GM23338 (cell line): ENCODE data around the gene CHGA. TPM values are rescaled to one million over a fixed set of nuclear protein-coding genes. Genes with fewer than 3 reads are reported as not detected.

Experiments used
- ATAC-seq: fragments of 200-7000 bp; cut with Tn5 transposase; 3 replicates; pipeline ENCODE4 v1.9.1; 2020
- DNase-seq: peaks from one replicate; pipeline ENCODE4 v3.0.0-alpha.2; 2015; ENCODE audit warnings: low spot score
- H2AFZ ChIP-seq: fragments of 200-600 bp; sonication (generic); 2 replicates; pipeline ENCODE4 v1.8.0; 2016; ENCODE audit warnings: antibody characterized with exemption, mild to moderate bottlenecking, moderate library complexity
- H3F3A ChIP-seq: fragments of 200-600 bp; sonication (generic); replicated peaks from 2 replicates; pipeline ENCODE4 v1.8.0; 2017; ENCODE audit warnings: antibody characterized with exemption, mixed run types, low read depth
- H3K27ac ChIP-seq: fragments of 200-600 bp; sonication (generic); 2 replicates; pipeline ENCODE4 v1.6.1; 2016; ENCODE audit warnings: low read depth
- H3K27me3 ChIP-seq: fragments of 200-600 bp; sonication (generic); 2 replicates; pipeline ENCODE4 v1.8.0; 2016; ENCODE audit warnings: mild to moderate bottlenecking, mixed run types, moderate library complexity; ENCODE audit not compliant: insufficient read depth
- H3K36me3 ChIP-seq: fragments of 200-600 bp; sonication (generic); 2 replicates; pipeline ENCODE4 v1.8.0; 2016; ENCODE audit warnings: mild to moderate bottlenecking; ENCODE audit not compliant: insufficient read depth
- H3K4me1 ChIP-seq: fragments of 200-600 bp; sonication (generic); 2 replicates; pipeline ENCODE4 v1.8.0; 2016; ENCODE audit warnings: mild to moderate bottlenecking, moderate library complexity; ENCODE audit not compliant: insufficient read depth
- H3K4me2 ChIP-seq: fragments of 200-600 bp; sonication (generic); 2 replicates; pipeline ENCODE4 v1.7.1; 2017; ENCODE audit warnings: mixed run types
- H3K4me3 ChIP-seq: fragments of 200-600 bp; sonication (generic); 2 replicates; pipeline ENCODE4 v1.6.1; 2016; ENCODE audit warnings: mixed run types
- H3K79me2 ChIP-seq: fragments of 200-600 bp; sonication (generic); replicated peaks from 2 replicates; pipeline ENCODE4 v1.8.0; 2017; ENCODE audit warnings: mild to moderate bottlenecking; ENCODE audit not compliant: insufficient read depth
- H3K9me2 ChIP-seq: fragments of 200-600 bp; sonication (generic); 2 replicates; pipeline ENCODE4 v1.8.0; 2017; ENCODE audit not compliant: insufficient read depth
- H4K20me1 ChIP-seq: fragments of 200-600 bp; sonication (generic); replicated peaks from 2 replicates; pipeline ENCODE4 v1.8.0; 2017; ENCODE audit warnings: mild to moderate bottlenecking; ENCODE audit not compliant: insufficient read depth
- H3K27ac Mint-ChIP-seq: 2 replicates; pipeline ENCODE4 v1.8.0; 2020; ENCODE audit warnings: inconsistent platforms, mild to moderate bottlenecking, moderate library complexity, mixed read lengths
- H3K27me3 Mint-ChIP-seq: 3 replicates; pipeline ENCODE4 v1.8.0; 2022; ENCODE audit warnings: low read depth, mild to moderate bottlenecking, moderate library complexity, mixed read lengths, inconsistent platforms; ENCODE audit not compliant: insufficient read depth, poor library complexity
- H3K36me3 Mint-ChIP-seq: 3 replicates; pipeline ENCODE4 v1.8.0; 2021; ENCODE audit warnings: low read depth, mild to moderate bottlenecking, inconsistent platforms, moderate library complexity, mixed read lengths
- H3K4me1 Mint-ChIP-seq: 3 replicates; pipeline ENCODE4 v1.8.0; 2020; ENCODE audit warnings: mild to moderate bottlenecking, inconsistent platforms, mixed read lengths
- H3K4me3 Mint-ChIP-seq: 3 replicates; pipeline ENCODE4 v1.8.0; 2021; ENCODE audit warnings: moderate library complexity, mild to moderate bottlenecking, inconsistent platforms, mixed read lengths
- H3K9me3 Mint-ChIP-seq: 3 replicates; pipeline ENCODE4 v1.8.0; 2020; ENCODE audit warnings: moderate library complexity, mild to moderate bottlenecking, inconsistent platforms, mixed read lengths
- EZH2 ChIP-seq: fragments of 200-600 bp; sonication (generic); IDR thresholded peaks from one replicate; pipeline ENCODE4 v1.8.0; 2017; ENCODE audit warnings: antibody characterized with exemption, mild to moderate bottlenecking, low read depth; ENCODE audit not compliant: unreplicated experiment
- JUNB ChIP-seq: IDR thresholded peaks from one replicate; pipeline ENCODE4 v1.6.1; 2016; ENCODE audit warnings: antibody characterized with exemption; ENCODE audit not compliant: unreplicated experiment
- POLR2AphosphoS5 ChIP-seq: IDR thresholded peaks from 2 replicates; pipeline ENCODE4 v1.6.1; 2016; ENCODE audit warnings: antibody characterized with exemption, low read depth
- polyA plus RNA-seq: library from polyadenylated mRNA; unstranded; fragments of >200 nt; fragmentation: Nextera tagmentation; extraction: Ambion mirVana; gene quantifications from 2 replicates; pipeline ENCODE4 v1.2.1, GENCODE V29; 2016
- total RNA-seq: library from RNA; depleted of rRNA; stranded (reverse); fragments of >200 nt; shearing (Covaris generic); gene quantifications from 2 replicates; pipeline ENCODE4 v1.2.3, GENCODE V29; 2014
- TF ChIP-seq, protein P1 (sequence below): fragments of 250-450 bp; sonication (Bioruptor Pico); IDR thresholded peaks from 2 replicates; pipeline ENCODE4 v1.5.0; 2020; ENCODE audit warnings: mild to moderate bottlenecking, moderate library complexity
- TF ChIP-seq, protein P2 (sequence below): IDR thresholded peaks from one replicate; pipeline ENCODE4 v1.6.1; 2018; ENCODE audit warnings: antibody characterized with exemption; ENCODE audit not compliant: unreplicated experiment

Gene CHGA
- total and polyA plus RNA-seq, 2 experiments from 2014 or later: 13.9 to 19.6 TPM

DNA sequence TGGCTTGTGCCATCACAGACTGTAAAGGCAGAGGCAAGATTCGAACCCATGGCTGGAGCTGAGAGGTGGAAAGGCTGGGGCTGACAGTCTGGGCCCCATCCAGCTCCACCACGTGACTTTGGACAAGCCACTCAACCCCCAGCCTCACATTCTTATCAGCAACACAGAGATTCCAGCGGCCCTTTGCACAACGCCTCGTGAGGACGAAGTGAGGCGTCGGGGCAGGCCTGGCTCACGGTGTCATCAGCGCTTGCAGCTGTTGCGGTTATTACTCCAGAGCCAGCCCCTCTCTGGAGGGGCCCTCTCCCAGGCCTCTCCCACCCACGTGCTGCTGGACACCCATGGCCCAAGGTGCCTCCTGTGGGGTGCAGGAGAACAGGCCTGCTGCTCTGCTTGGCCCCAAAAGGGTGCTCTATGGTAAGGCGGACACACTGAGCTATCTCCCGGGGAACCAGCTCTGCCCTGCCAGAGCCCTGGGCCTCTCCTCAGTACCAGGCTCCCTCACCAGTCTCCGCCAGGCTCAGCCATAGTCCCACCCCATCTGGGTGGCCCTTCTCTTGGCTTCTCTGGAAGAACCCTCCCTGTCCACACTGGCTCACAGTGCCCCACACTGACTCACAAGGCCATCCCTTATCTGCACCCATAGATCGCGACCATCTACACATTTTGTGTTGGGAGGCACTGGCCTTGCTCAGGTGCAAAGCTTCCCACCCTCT lies 21.1 kb downstream of the CHGA start (continued):
- TF ChIP-seq, protein P1, sequence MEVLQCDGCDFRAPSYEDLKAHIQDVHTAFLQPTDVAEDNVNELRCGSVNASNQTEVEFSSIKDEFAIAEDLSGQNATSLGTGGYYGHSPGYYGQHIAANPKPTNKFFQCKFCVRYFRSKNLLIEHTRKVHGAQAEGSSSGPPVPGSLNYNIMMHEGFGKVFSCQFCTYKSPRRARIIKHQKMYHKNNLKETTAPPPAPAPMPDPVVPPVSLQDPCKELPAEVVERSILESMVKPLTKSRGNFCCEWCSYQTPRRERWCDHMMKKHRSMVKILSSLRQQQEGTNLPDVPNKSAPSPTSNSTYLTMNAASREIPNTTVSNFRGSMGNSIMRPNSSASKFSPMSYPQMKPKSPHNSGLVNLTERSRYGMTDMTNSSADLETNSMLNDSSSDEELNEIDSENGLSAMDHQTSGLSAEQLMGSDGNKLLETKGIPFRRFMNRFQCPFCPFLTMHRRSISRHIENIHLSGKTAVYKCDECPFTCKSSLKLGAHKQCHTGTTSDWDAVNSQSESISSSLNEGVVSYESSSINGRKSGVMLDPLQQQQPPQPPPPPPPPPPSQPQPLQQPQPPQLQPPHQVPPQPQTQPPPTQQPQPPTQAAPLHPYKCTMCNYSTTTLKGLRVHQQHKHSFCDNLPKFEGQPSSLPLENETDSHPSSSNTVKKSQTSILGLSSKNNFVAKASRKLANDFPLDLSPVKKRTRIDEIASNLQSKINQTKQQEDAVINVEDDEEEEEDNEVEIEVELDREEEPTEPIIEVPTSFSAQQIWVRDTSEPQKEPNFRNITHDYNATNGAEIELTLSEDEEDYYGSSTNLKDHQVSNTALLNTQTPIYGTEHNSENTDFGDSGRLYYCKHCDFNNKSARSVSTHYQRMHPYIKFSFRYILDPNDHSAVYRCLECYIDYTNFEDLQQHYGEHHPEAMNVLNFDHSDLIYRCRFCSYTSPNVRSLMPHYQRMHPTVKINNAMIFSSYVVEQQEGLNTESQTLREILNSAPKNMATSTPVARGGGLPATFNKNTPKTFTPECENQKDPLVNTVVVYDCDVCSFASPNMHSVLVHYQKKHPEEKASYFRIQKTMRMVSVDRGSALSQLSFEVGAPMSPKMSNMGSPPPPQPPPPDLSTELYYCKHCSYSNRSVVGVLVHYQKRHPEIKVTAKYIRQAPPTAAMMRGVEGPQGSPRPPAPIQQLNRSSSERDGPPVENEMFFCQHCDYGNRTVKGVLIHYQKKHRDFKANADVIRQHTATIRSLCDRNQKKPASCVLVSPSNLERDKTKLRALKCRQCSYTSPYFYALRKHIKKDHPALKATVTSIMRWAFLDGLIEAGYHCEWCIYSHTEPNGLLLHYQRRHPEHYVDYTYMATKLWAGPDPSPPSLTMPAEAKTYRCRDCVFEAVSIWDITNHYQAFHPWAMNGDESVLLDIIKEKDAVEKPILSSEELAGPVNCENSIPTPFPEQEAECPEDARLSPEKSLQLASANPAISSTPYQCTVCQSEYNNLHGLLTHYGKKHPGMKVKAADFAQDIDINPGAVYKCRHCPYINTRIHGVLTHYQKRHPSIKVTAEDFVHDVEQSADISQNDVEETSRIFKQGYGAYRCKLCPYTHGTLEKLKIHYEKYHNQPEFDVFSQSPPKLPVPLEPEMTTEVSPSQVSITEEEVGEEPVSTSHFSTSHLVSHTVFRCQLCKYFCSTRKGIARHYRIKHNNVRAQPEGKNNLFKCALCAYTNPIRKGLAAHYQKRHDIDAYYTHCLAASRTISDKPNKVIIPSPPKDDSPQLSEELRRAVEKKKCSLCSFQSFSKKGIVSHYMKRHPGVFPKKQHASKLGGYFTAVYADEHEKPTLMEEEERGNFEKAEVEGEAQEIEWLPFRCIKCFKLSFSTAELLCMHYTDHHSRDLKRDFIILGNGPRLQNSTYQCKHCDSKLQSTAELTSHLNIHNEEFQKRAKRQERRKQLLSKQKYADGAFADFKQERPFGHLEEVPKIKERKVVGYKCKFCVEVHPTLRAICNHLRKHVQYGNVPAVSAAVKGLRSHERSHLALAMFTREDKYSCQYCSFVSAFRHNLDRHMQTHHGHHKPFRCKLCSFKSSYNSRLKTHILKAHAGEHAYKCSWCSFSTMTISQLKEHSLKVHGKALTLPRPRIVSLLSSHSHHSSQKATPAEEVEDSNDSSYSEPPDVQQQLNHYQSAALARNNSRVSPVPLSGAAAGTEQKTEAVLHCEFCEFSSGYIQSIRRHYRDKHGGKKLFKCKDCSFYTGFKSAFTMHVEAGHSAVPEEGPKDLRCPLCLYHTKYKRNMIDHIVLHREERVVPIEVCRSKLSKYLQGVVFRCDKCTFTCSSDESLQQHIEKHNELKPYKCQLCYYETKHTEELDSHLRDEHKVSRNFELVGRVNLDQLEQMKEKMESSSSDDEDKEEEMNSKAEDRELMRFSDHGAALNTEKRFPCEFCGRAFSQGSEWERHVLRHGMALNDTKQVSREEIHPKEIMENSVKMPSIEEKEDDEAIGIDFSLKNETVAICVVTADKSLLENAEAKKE (CRISPR knock-in tag): no peak
- TF ChIP-seq JUNB (no peak), EZH2 (no peak)
- TF ChIP-seq, protein P2, sequence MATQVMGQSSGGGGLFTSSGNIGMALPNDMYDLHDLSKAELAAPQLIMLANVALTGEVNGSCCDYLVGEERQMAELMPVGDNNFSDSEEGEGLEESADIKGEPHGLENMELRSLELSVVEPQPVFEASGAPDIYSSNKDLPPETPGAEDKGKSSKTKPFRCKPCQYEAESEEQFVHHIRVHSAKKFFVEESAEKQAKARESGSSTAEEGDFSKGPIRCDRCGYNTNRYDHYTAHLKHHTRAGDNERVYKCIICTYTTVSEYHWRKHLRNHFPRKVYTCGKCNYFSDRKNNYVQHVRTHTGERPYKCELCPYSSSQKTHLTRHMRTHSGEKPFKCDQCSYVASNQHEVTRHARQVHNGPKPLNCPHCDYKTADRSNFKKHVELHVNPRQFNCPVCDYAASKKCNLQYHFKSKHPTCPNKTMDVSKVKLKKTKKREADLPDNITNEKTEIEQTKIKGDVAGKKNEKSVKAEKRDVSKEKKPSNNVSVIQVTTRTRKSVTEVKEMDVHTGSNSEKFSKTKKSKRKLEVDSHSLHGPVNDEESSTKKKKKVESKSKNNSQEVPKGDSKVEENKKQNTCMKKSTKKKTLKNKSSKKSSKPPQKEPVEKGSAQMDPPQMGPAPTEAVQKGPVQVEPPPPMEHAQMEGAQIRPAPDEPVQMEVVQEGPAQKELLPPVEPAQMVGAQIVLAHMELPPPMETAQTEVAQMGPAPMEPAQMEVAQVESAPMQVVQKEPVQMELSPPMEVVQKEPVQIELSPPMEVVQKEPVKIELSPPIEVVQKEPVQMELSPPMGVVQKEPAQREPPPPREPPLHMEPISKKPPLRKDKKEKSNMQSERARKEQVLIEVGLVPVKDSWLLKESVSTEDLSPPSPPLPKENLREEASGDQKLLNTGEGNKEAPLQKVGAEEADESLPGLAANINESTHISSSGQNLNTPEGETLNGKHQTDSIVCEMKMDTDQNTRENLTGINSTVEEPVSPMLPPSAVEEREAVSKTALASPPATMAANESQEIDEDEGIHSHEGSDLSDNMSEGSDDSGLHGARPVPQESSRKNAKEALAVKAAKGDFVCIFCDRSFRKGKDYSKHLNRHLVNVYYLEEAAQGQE: no peak

DNA sequence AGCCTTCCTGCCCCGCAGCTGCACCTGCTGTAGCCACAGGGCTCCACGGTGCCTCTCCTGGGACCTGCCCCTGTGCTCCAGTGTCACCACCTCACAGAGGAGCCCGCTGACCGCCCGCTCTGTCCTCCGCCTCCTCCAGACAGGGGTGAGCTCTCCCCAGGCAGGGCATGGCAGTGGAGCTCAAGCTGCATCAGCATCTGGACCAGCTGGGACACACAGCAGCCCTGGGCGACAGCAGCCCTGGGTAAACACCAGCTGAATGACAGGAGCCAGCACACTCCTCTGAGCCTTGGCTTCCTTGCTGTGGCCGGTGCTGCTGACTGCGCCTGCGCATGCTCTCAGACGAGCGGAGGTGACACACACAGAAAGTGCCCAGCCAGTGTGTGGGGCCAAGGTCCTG lies 22.0 kb downstream of the CHGA start:
- Mint-ChIP-seq H3K9me3 (no peaks in the 10 kb centered on the region), H3K36me3 (peaks cover 34% of the 10 kb centered on the region), H3K4me3 (no peak overlapping the region), H3K27me3 (peaks cover 14% of the 10 kb centered on the region), H3K27ac (no peak overlapping the region), H3K4me1 (no peaks in the 10 kb centered on the region; the same call in 2 of the 3 replicates)
- Histone ChIP-seq H3K36me3 (no peaks in the 10 kb centered on the region), H3F3A (no peaks in the 10 kb centered on the region), H3K27me3 (no peaks in the 10 kb centered on the region), H2AFZ (no peak overlapping the region), H4K20me1 (no peaks in the 10 kb centered on the region), H3K4me1 (no peaks in the 10 kb centered on the region), H3K9me2 (no peaks in the 10 kb centered on the region), H3K79me2 (no peaks in the 10 kb centered on the region), H3K27ac (no peak overlapping the region), H3K4me2 (no peak overlapping the region), H3K4me3 (no peak overlapping the region)
- TF ChIP-seq, protein P2: no peak
- TF ChIP-seq POLR2AphosphoS5: no peak
- no peak for DNase-seq
- ATAC-seq: no peak
